SU-DHL-6 (cell line): ENCODE measurements around the gene STK33.

ENCODE experiments used
- H2AFZ ChIP-seq: fragments of 200-600 bp; sonication (generic); 2 replicates; pipeline ENCODE4 v1.6.1; 2014; ENCODE audit warnings: low read depth, mild to moderate bottlenecking, moderate library complexity, mixed read lengths, antibody characterized with exemption, low read length; ENCODE audit not compliant: severe bottlenecking
- H3F3A ChIP-seq: fragments of 200-600 bp; shearing (Covaris generic); 2 replicates; pipeline ENCODE4 v1.6.0; 2016; ENCODE audit warnings: antibody characterized with exemption, mild to moderate bottlenecking; ENCODE audit not compliant: insufficient read depth
- H3K27ac ChIP-seq: fragments of 200-600 bp; sonication (generic); 2 replicates; pipeline ENCODE4 v1.5.1; 2016; ENCODE audit warnings: low read depth, mild to moderate bottlenecking, low read length, moderate library complexity, mixed read lengths
- H3K27me3 ChIP-seq: fragments of 200-600 bp; sonication (generic), shearing (Covaris generic); 2 replicates; pipeline ENCODE4 v1.6.0; 2014; ENCODE audit warnings: mild to moderate bottlenecking, low read length
- H3K36me3 ChIP-seq: fragments of 200-600 bp; sonication (generic); 2 replicates; pipeline ENCODE4 v1.6.1; 2014; ENCODE audit warnings: mild to moderate bottlenecking, low read length, mixed read lengths
- H3K4me2 ChIP-seq: fragments of 300-600, 200-600 bp; shearing (Covaris generic), sonication (generic); 2 replicates; pipeline ENCODE4 v1.6.0; 2014; ENCODE audit warnings: low read length, low read depth, mild to moderate bottlenecking; ENCODE audit not compliant: poor library complexity, severe bottlenecking
- H3K4me3 ChIP-seq: fragments of 200-600 bp; sonication (generic); 2 replicates; pipeline ENCODE4 v1.5.1; 2014; ENCODE audit warnings: antibody characterized with exemption, low read length, mild to moderate bottlenecking, mixed read lengths; ENCODE audit not compliant: insufficient read depth, poor library complexity, severe bottlenecking
- H3K79me2 ChIP-seq: fragments of 200-600 bp; sonication (generic); 2 replicates; pipeline ENCODE4 v1.6.1; 2014; ENCODE audit warnings: mild to moderate bottlenecking, low read length, moderate library complexity; ENCODE audit not compliant: insufficient read depth
- H3K9ac ChIP-seq: fragments of 200-600 bp; sonication (generic); 2 replicates; pipeline ENCODE4 v1.7.0; 2014; ENCODE audit warnings: mild to moderate bottlenecking, low read length
- H3K9me2 ChIP-seq: fragments of 200-600 bp; sonication (generic); replicated peaks from 2 replicates; pipeline ENCODE4 v1.6.1; 2014; ENCODE audit warnings: low read length; ENCODE audit not compliant: insufficient read depth
- H3K9me3 ChIP-seq: fragments of 200-600 bp; sonication (generic); 2 replicates; pipeline ENCODE4 v1.6.1; 2014; ENCODE audit warnings: low read length, mixed read lengths; ENCODE audit not compliant: insufficient read depth
- H4K20me1 ChIP-seq: fragments of 200-600 bp; sonication (generic); 2 replicates; pipeline ENCODE4 v1.6.1; 2014; ENCODE audit warnings: low read depth, mild to moderate bottlenecking, antibody characterized with exemption, low read length, moderate library complexity, mixed read lengths
- EZH2phosphoT487 ChIP-seq: fragments of 200-600 bp; sonication (generic), shearing (Covaris generic); conservative IDR thresholded peaks from 2 replicates; pipeline ENCODE4 v1.6.1; 2018; ENCODE audit warnings: mild to moderate bottlenecking, antibody characterized with exemption, low read length, moderate library complexity, mixed read lengths
- TF ChIP-seq, protein P1 (sequence below): fragments of 200-600 bp; sonication (generic); IDR thresholded peaks from one replicate; pipeline ENCODE4 v1.5.1; 2017; ENCODE audit warnings: antibody characterized with exemption, mild to moderate bottlenecking, low read length, moderate library complexity; ENCODE audit not compliant: insufficient read depth, poor library complexity, severe bottlenecking

The STK33 gene

DNA sequence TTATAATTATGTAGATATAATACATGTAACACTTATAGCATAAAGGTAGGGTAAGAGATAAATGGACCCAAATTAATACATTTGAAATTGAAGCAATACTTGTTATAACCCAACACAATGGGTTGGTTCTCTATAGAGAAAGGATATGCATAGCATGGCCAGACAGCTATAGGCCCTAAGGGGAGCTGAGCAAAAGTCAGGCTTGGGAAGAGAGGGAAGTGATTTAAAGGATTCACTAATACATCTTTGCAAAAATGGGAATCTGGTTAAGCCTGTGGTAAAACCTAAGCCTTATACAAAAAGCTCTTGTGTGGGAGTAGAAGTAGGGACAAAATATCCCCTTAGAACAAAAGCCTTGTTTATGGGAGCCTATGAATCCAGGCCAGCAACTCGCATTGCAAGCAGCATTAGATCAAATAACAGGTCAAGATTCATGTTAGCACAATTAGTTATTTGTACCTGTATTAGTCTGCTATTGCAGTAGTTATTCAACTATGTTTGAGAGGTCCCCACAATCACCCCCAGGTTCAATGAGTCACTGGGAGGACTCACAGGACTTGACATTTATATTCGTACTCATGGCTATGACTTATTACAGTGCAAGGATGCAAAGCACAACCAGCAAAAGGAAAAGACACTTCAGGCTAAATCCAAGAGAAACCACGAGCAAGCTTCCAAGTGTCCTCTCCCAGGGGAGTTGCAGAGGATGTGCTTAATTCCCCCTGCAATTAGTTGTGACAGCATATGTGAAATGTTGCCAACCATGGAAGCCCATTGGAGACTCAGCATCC, 185.7 kb downstream of the STK33 start:
- H3K27me3 ChIP-seq, result no peaks in the 10 kb centered on the region
- no peak overlapping the region for H3K9ac ChIP-seq
- H3K36me3 ChIP-seq, result no peaks in the 10 kb centered on the region
- H2AFZ ChIP-seq, result no peak overlapping the region
- no peaks in the 10 kb centered on the region for H4K20me1 ChIP-seq
- H3K4me3 ChIP-seq, result no peak overlapping the region
- no peaks in the 10 kb centered on the region for H3K79me2 ChIP-seq
- H3K4me2 ChIP-seq, result no peak overlapping the region
- H3K9me2 ChIP-seq, result no peaks in the 10 kb centered on the region
- no peak overlapping the region for H3K27ac ChIP-seq
- H3K9me3 ChIP-seq, result no peaks in the 10 kb centered on the region
- TF ChIP-seq, protein P1, sequence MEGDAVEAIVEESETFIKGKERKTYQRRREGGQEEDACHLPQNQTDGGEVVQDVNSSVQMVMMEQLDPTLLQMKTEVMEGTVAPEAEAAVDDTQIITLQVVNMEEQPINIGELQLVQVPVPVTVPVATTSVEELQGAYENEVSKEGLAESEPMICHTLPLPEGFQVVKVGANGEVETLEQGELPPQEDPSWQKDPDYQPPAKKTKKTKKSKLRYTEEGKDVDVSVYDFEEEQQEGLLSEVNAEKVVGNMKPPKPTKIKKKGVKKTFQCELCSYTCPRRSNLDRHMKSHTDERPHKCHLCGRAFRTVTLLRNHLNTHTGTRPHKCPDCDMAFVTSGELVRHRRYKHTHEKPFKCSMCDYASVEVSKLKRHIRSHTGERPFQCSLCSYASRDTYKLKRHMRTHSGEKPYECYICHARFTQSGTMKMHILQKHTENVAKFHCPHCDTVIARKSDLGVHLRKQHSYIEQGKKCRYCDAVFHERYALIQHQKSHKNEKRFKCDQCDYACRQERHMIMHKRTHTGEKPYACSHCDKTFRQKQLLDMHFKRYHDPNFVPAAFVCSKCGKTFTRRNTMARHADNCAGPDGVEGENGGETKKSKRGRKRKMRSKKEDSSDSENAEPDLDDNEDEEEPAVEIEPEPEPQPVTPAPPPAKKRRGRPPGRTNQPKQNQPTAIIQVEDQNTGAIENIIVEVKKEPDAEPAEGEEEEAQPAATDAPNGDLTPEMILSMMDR, result no peak
- no peak for TF ChIP-seq EZH2phosphoT487
- H3F3A ChIP-seq, result no peaks in the 10 kb centered on the region

DNA sequence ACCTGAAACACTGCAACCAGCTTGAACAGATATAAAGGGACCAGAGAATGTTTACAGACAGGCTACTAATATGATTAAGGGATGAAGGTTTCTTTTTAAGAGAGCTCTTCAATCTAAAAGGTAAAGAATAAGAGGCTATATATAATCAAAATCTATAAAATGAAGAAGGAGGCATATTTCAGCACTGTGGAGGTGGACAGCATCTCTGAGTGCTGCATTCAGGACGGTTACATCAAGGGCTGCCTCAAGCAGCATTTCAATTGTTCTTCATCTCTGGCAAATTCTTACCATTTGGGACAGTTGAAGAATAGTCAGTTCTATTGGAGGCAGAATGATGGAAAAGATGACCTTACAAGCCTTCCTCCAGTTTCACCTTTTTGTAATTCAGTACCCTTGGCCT, 190.7 kb downstream of the STK33 start:
- Histone ChIP-seq H3K27ac (no peak overlapping the region), H4K20me1 (no peaks in the 10 kb centered on the region), H3F3A (no peaks in the 10 kb centered on the region), H3K4me2 (no peak overlapping the region), H3K9ac (no peak overlapping the region), H3K36me3 (no peaks in the 10 kb centered on the region), H3K9me3 (no peaks in the 10 kb centered on the region), H3K79me2 (no peaks in the 10 kb centered on the region), H3K27me3 (no peaks in the 10 kb centered on the region), H3K4me3 (no peak overlapping the region), H2AFZ (no peak overlapping the region), H3K9me2 (no peaks in the 10 kb centered on the region)
- TF ChIP-seq, protein P1, result no peak
- TF ChIP-seq EZH2phosphoT487, result no peak

- H3K79me2 ChIP-seq, result no peaks in the 10 kb centered on the region
- no peaks in the 10 kb centered on the region for H3F3A ChIP-seq
- no peaks in the 10 kb centered on the region for H3K27me3 ChIP-seq
- TF ChIP-seq EZH2phosphoT487, result no peak
- TF ChIP-seq, protein P1, result no peak
- no peaks in the 10 kb centered on the region for H3K36me3 ChIP-seq
- H3K27ac ChIP-seq, result no peak overlapping the region
- H2AFZ ChIP-seq, result no peak overlapping the region
- H3K9me3 ChIP-seq, result no peaks in the 10 kb centered on the region
- no peak overlapping the region for H3K4me3 ChIP-seq
- H3K9me2 ChIP-seq, result no peaks in the 10 kb centered on the region
- H3K9ac ChIP-seq, result no peak overlapping the region
- H3K4me2 ChIP-seq, result no peak overlapping the region
- H4K20me1 ChIP-seq, result no peaks in the 10 kb centered on the region
Observed at GRCh38 chr11:8392886-8393285, 201.1 kb downstream of the STK33 start.
